GM19468 (cell line): ENCODE measurements around the gene PAK2.
"Not testable (repeated sequence)": the region's sequence is repeated elsewhere in the genome, so short reads cannot be mapped to it uniquely, and the experiment has no call there.

Source experiments
- ATAC-seq: cut with Tn5 transposase; IDR thresholded peaks from one replicate; pipeline ENCODE4 v1.9.1; 2021; ENCODE audit warnings: mild to moderate bottlenecking, moderate library complexity, moderate number of reproducible peaks; ENCODE audit not compliant: unreplicated experiment; ENCODE audit errors: extremely low read depth

Gene PAK2

GRCh38 chr3:196735751-196736150, 3.9 kb upstream of the PAK2 start:
- ATAC-seq, result no peak

- no peak for ATAC-seq
Measured at GRCh38 chr3:196736670-196737374, 2.8 kb upstream of the PAK2 start.

- no peak for ATAC-seq
Measured at GRCh38 chr3:196737655-196738054, 2.0 kb upstream of the PAK2 start.

- ATAC-seq, result no peak
Measured at GRCh38 chr3:196740481-196741248, 1.0 kb downstream of the PAK2 start.

- no peak for ATAC-seq
Measured at GRCh38 chr3:196741249-196741889, 1.7 kb downstream of the PAK2 start.

- ATAC-seq, result not testable (repeated sequence)
Measured at GRCh38 chr3:196743569-196743968, 3.9 kb downstream of the PAK2 start.

GRCh38 chr3:196749125-196749524, 9.5 kb downstream of the PAK2 start:
- no peak for ATAC-seq

GRCh38 chr3:196753201-196753600, 13.5 kb downstream of the PAK2 start:
- no peak for ATAC-seq

- ATAC-seq, result no peak
Measured at GRCh38 chr3:196754091-196754981, 14.7 kb downstream of the PAK2 start.

- no peak for ATAC-seq
Measured at GRCh38 chr3:196756732-196757131, 17.1 kb downstream of the PAK2 start.

GRCh38 chr3:196757876-196758739, 18.5 kb downstream of the PAK2 start:
- no peak for ATAC-seq

GRCh38 chr3:196763179-196763578, 23.5 kb downstream of the PAK2 start:
- no peak for ATAC-seq

GRCh38 chr3:196765454-196765853, 25.8 kb downstream of the PAK2 start:
- no peak for ATAC-seq

- ATAC-seq, result no peak
Measured at GRCh38 chr3:196771067-196771466, 31.4 kb downstream of the PAK2 start.

GRCh38 chr3:196772102-196772501, 32.4 kb downstream of the PAK2 start:
- ATAC-seq, result no peak

GRCh38 chr3:196772897-196773296, 33.2 kb downstream of the PAK2 start:
- no peak for ATAC-seq

- no peak for ATAC-seq
Measured at GRCh38 chr3:196774191-196774820, 34.6 kb downstream of the PAK2 start.

GRCh38 chr3:196774848-196775422, 35.3 kb downstream of the PAK2 start:
- ATAC-seq, result no peak

GRCh38 chr3:196775938-196776337, 36.3 kb downstream of the PAK2 start:
- no peak for ATAC-seq
